Smooth muscle cell (in vitro differentiated cells): ENCODE data around the gene TBC1D9. TPM values are rescaled to one million over a fixed set of nuclear protein-coding genes. Genes with fewer than 3 reads are reported as not detected.

Experiments
- DNase-seq: peaks from one replicate; lab custom pipeline; 2025; ENCODE audit not compliant: unreplicated experiment; lab: John Stamatoyannopoulos, UW
- H2AFZ ChIP-seq: fragments of 200-600 bp; sonication (generic); 2 replicates; pipeline ENCODE4 v1.6.0; 2016; ENCODE audit warnings: antibody characterized with exemption, low read depth, mild to moderate bottlenecking
- H3F3A ChIP-seq: fragments of 200-600 bp; sonication (generic); 2 replicates; pipeline ENCODE4 v1.6.0; 2017; ENCODE audit warnings: antibody characterized with exemption, low read depth
- H3K27ac ChIP-seq: fragments of 200-600 bp; sonication (generic); 2 replicates; pipeline ENCODE4 v1.5.1; 2016; ENCODE audit warnings: low read depth, mild to moderate bottlenecking
- H3K27me3 ChIP-seq: fragments of 200-600 bp; sonication (generic); 2 replicates; pipeline ENCODE4 v1.6.1; 2016; ENCODE audit warnings: low read depth, mild to moderate bottlenecking
- H3K36me3 ChIP-seq: fragments of 200-600 bp; sonication (generic); 2 replicates; pipeline ENCODE4 v1.5.1; 2016; ENCODE audit warnings: low read depth
- H3K4me1 ChIP-seq: fragments of 200-600 bp; sonication (generic); 2 replicates; pipeline ENCODE4 v1.5.1; 2016; ENCODE audit warnings: low read depth
- H3K4me2 ChIP-seq: fragments of 200-600 bp; sonication (generic); 2 replicates; pipeline ENCODE4 v1.6.0; 2016; ENCODE audit warnings: mild to moderate bottlenecking
- H3K4me3 ChIP-seq: fragments of 200-600 bp; sonication (generic); 2 replicates; pipeline ENCODE4 v1.5.1; 2016; ENCODE audit warnings: mild to moderate bottlenecking
- H3K79me2 ChIP-seq: fragments of 200-600 bp; sonication (generic); 2 replicates; pipeline ENCODE4 v1.6.0; 2016; ENCODE audit warnings: low read depth, mild to moderate bottlenecking
- H3K9ac ChIP-seq: fragments of 200-600 bp; sonication (generic); 2 replicates; pipeline ENCODE4 v1.6.0; 2016; ENCODE audit warnings: low read depth
- H3K9me3 ChIP-seq: fragments of 200-600 bp; sonication (generic); replicated peaks from 2 replicates; pipeline ENCODE4 v1.5.1; 2016; ENCODE audit warnings: low read depth
- H4K20me1 ChIP-seq: fragments of 200-600 bp; sonication (generic); 2 replicates; pipeline ENCODE4 v1.6.0; 2016; ENCODE audit warnings: low read depth
- CTCF ChIP-seq: fragments of 200-600 bp; sonication (generic); IDR thresholded peaks from 2 replicates; pipeline ENCODE4 v1.5.1; 2017; ENCODE audit warnings: borderline replicate concordance, mild to moderate bottlenecking, antibody characterized with exemption; ENCODE audit not compliant: insufficient read depth, poor library complexity, severe bottlenecking
- WGBS: methylation state at CpG from one replicate; pipeline ENCODE4 v1.1.7; 2016; ENCODE audit warnings: low lambda C conversion rate; 5-methylcytosine and 5-hydroxymethylcytosine counted together
- polyA plus RNA-seq: library from polyadenylated mRNA; unstranded; fragments of >200 nt; fragmentation: Nextera tagmentation; extraction: Ambion mirVana; gene quantifications from 2 replicates; pipeline ENCODE4 v1.2.1, GENCODE V29; 2016
- total RNA-seq: library from RNA; depleted of rRNA; stranded (reverse); fragments of >200 nt; gene quantifications from 2 replicates; pipeline ENCODE4 v1.2.3, GENCODE V29; 2014

The TBC1D9 gene
- total and polyA plus RNA-seq, 2 experiments from 2014 or later = 9.1 to 39.5 TPM

- Histone ChIP-seq H3F3A (no peaks in the 10 kb centered on the region), H4K20me1 (no peaks in the 10 kb centered on the region), H3K36me3 (no peaks in the 10 kb centered on the region), H3K79me2 (no peaks in the 10 kb centered on the region), H3K9ac (no peak overlapping the region), H3K27ac (no peak overlapping the region), H3K4me3 (no peak overlapping the region), H3K27me3 (peaks cover 7% of the 10 kb centered on the region), H3K4me2 (no peak overlapping the region), H2AFZ (no peak overlapping the region), H3K4me1 (no peaks in the 10 kb centered on the region), H3K9me3 (no peaks in the 10 kb centered on the region)
- DNase-seq = no peak
- TF ChIP-seq CTCF = peak; percentile 32
- 21% methylated on average over 1 of the region's 1 CpG for WGBS
These were observed 161.1 kb downstream of the TBC1D9 start for GRCh38 chr4:140595065-140595464.

GRCh38 chr4:140584439-140584838 is 171.7 kb downstream of the TBC1D9 start:
- Histone ChIP-seq H3K4me3 (no peak overlapping the region), H3K36me3 (no peaks in the 10 kb centered on the region), H3K4me2 (no peak overlapping the region), H3K9ac (no peak overlapping the region), H3K4me1 (no peaks in the 10 kb centered on the region), H3K27ac (no peak overlapping the region), H2AFZ (no peak overlapping the region), H4K20me1 (no peaks in the 10 kb centered on the region), H3F3A (no peaks in the 10 kb centered on the region), H3K27me3 (peaks cover 34% of the 10 kb centered on the region), H3K9me3 (no peaks in the 10 kb centered on the region), H3K79me2 (no peaks in the 10 kb centered on the region)
- 70% methylated on average over 1 of the region's 1 CpG for WGBS
- DNase-seq = no peak
- TF ChIP-seq CTCF = no peak

- Histone ChIP-seq H3K79me2 (no peaks in the 10 kb centered on the region), H3F3A (no peaks in the 10 kb centered on the region), H3K36me3 (no peaks in the 10 kb centered on the region), H3K4me3 (no peak overlapping the region), H3K27me3 (peaks cover 31% of the 10 kb centered on the region), H3K4me2 (no peak overlapping the region), H3K9ac (no peak overlapping the region), H3K27ac (no peak overlapping the region), H3K9me3 (no peaks in the 10 kb centered on the region), H3K4me1 (no peaks in the 10 kb centered on the region), H4K20me1 (no peaks in the 10 kb centered on the region), H2AFZ (no peak overlapping the region)
- 69% methylated on average over 3 of the region's 3 CpGs for WGBS
- no peak for TF ChIP-seq CTCF
- DNase-seq = no peak
These were observed 175.1 kb downstream of the TBC1D9 start for GRCh38 chr4:140581078-140581477.

- WGBS = 79% methylated on average over 27 of the region's 27 CpGs
- no peak for TF ChIP-seq CTCF
- DNase-seq = no peak
- Histone ChIP-seq H3K27ac (no peak overlapping the region), H3F3A (no peaks in the 10 kb centered on the region), H3K36me3 (no peaks in the 10 kb centered on the region), H3K4me2 (no peak overlapping the region), H3K4me3 (no peak overlapping the region), H3K79me2 (no peaks in the 10 kb centered on the region), H3K27me3 (peaks cover 31% of the 10 kb centered on the region), H4K20me1 (no peaks in the 10 kb centered on the region), H2AFZ (no peak overlapping the region), H3K9ac (no peak overlapping the region), H3K4me1 (no peaks in the 10 kb centered on the region), H3K9me3 (no peaks in the 10 kb centered on the region)
These were observed 176.9 kb downstream of the TBC1D9 start for GRCh38 chr4:140579278-140579677.
